SHP77 treated with DMSO at 0.1 percent for 48 hours (cell line): ENCODE results near the gene BCAM.
A peak's percentile ranks its signal among the peaks of the same experiment; 100 is the strongest.
"Not testable (repeated sequence)": the region's sequence is repeated elsewhere in the genome, so short reads cannot be mapped to it uniquely, and the experiment has no call there.

Source experiments
- DNase-seq: peaks from one replicate; lab custom pipeline; 2025; lab: John Stamatoyannopoulos, UW

BCAM gene

DNA sequence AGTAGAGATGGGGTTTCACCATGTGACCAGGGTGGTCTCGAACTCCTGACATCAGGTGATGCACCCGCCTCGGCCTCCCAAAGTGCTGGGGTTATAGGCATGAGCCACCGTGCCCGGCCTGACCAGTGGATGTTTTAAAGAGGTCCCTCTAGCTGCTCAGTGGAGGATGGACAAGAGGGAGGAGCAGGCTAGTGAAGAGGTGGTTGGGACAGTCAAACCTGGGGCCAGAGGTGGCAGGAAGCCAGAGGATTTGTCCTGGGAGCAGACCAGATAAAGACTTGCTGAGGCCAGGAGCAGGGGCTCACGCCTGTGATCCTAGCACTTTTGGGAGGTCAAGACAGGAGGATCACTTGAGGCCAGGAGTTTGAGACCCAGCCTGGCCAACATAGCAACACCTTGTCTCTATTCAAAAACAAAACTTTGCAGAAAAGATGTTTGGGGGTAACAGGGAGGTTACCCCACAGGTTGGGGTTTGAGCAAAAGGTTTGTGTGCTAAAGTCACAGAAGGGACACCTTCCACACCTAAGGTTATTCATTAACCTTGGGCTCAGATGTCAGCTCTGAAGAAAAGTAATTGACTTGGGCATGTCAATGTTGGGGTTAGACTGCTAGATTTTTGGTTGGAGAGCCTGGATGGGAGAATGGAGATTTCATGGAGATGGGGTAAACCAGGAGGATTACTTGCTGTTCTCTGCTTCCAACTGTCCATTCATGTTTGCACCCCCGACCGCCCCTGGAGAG is 9.0 kb downstream of the BCAM start:
- DNase-seq, result no peak

DNA sequence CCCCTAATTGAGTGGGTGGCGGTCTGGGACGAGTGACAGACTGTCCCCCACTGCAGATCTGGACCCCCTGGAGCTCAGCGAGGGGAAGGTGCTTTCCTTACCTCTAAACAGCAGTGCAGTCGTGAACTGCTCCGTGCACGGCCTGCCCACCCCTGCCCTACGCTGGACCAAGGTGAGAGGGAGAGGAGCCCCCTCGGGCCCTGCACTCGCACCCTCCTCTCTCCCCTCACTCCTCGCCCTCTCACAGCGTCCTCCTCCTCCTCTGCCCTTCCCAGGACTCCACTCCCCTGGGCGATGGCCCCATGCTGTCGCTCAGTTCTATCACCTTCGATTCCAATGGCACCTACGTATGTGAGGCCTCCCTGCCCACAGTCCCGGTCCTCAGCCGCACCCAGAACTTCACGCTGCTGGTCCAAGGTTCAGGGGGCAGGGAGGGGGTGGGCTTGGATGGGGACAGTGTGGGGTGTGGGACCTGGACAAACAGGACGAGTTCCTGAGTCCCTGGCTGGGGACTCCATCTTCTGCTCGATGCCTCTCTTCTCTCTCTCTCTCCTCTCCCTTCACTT is 9.6 kb downstream of the BCAM start:
- DNase-seq, result no peak

DNA sequence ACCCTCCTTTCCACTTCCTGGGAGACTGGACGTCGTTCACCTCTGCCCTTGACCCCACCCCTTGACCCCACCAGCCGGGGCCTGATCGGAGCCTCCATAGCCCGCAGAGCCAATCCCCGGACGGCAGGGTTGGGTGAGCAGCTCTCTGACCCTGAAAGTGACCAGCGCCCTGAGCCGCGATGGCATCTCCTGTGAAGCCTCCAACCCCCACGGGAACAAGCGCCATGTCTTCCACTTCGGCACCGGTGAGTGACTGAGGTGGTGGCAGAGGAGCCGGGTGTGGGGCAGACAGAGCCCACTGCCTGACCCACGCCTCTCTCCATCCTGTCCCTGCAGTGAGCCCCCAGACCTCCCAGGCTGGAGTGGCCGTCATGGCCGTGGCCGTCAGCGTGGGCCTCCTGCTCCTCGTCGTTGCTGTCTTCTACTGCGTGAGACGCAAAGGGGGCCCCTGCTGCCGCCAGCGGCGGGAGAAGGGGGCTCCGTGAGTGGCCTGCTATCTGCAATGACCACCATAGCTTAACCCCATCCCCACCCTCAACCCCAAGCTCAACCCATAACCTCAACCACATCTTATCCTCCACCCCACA is 10.4 kb downstream of the BCAM start:
- DNase-seq, result no peak

DNA sequence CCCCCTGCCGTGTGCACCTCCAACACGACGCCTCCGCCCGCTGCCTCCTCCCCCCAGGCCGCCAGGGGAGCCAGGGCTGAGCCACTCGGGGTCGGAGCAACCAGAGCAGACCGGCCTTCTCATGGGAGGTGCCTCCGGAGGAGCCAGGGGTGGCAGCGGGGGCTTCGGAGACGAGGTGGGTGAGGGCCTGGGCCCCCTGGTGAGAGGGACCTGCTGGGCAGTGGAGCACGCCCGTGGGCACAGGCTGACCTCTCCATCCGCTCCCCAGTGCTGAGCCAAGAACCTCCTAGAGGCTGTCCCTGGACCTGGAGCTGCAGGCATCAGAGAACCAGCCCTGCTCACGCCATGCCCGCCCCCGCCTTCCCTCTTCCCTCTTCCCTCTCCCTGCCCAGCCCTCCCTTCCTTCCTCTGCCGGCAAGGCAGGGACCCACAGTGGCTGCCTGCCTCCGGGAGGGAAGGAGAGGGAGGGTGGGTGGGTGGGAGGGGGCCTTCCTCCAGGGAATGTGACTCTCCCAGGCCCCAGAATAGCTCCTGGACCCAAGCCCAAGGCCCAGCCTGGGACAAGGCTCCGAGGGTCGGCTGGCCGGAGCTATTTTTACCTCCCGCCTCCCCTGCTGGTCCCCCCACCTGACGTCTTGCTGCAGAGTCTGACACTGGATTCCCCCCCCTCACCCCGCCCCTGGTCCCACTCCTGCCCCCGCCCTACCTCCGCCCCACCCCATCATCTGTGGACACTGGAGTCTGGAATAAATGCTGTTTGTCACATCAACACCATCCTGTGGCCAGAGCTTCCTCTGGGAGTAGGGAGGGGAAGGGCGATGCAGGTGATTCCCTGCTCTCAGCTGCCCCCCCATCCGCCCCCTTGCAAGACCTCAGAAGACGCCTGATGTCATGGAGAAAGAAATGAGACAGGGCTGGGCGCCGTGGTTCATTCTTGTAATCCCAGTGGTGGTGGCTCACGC is 12.0 kb downstream of the BCAM start:
- DNase-seq, result no peak

DNA sequence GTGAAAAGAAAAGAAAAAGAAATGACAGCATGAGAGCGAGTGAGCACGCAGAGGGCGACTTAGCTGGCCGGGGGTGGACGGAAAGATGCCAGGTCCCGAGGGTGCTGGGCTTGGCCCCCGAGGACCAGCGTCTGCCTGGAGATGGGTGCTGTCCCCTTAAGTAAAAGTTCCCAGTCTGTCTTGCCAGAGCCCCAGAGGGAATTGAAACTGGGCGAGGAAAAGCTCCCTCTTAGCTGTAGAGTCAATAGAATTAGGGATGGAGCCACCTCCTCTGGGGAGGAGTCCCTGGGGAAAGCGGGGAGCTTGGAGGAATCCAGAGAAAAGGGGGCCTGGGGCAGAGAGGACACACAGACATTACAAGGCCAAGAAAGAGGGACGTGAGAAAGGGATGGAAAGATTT is 13.3 kb downstream of the BCAM start:
- DNase-seq, result no peak

DNA sequence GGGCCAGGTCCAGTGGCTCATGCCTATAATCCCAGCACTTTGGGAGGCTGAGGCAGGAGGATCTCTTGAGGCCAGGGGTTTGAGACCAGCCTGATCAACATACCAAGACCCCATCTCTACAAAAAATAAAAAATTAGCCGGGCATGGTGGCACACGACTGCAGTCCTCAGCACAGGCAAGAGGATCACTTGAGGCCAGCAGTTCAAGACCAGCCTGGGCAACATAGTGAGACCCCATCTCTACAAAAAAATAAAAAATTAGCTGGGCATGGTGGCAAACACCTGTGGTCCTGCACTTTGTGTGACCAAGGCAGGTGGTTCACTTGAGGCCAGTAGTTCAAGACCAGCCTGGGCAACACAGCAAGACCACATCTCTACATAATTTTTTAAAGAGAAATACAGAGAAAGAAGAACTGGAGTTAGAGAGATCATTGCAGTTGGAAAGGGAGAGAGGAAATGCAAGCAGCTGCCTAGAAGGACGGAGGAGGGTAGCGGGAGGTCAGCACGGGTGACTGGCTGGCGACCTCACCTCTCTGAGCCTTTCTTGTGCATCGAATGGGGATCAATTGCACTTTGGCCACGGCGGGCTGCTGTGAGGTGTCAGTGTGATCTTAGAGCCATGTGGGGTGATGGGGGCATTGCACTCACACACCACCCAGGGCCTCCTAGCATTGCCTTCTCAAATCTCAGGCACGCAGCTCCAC is 13.9 kb downstream of the BCAM start:
- DNase-seq, result no peak

DNA sequence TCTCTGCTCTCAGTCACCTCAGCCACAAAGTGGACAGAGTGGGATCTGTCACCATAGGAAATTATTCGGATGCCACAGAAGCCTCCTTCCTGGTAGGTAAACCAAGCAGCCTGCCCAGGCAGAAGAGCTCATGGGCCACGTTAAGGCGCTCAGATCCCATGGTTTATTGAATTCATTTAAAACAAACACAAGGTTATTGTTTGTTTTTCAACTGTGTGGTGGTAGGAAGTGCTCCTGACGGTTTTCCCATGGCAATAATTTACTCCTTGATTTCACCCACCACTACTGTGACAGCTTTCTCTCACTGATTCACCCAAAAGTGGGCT is 14.4 kb downstream of the BCAM start:
- DNase-seq, result no peak

DNA sequence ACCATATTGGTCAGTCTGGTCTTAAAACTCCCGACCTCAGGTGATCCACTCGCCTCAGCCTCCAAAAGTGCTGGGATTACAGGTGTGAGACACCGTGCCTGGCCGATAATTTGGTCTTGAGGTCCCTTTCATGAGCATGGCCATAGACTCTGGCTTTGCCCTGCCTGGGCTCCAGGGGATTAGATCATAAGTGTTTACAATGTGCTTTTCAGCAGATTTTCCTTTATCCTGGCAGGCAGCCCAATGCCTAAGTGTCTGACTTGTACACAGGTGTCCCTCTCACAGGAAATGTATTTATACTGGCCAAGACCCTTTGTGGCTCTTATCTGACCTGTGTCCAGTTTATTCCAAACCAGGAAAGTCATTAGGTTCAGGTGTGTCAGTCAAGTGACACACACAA is 15.9 kb downstream of the BCAM start:
- DNase-seq, result peak; percentile 89

DNA sequence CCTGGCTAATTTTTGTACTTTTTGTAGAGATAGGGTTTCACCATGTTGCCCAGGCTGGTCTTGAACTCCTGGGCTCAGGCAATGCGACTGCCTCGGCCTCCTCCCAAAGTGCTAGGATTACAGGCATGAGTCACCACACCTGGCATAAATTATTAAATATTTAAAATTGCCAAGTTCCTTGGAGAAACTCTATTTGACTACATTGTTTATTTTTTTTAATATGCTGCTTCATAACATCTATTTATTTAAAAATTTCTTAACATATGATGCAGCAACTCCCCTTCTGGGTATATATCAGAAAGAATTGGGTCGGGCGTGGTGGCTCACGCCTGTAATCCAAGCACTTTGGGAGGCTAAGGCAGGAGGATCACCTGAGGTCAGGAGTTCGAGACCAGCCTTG is 24.0 kb downstream of the BCAM start:
- not testable (repeated sequence) for DNase-seq

DNA sequence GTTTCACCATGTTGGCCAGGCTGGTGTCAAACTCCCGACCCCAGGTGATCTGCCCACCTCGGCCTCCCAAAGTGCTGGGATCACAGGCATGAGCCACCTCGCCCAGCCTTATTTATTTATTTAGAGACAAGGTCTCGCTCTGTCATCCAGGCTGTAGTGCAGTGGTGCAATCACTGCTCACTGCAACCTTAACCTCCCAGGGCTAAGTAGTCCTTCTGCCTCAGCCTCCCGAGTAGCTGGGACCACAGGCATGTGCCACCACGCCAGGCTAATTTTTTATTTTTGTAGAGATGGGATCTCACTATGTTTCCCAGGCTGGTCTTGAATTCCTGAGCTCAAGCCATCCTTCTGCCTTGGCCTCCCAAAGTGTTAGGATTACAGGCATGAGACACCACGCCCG is 25.5 kb downstream of the BCAM start:
- not testable (repeated sequence) for DNase-seq

DNA sequence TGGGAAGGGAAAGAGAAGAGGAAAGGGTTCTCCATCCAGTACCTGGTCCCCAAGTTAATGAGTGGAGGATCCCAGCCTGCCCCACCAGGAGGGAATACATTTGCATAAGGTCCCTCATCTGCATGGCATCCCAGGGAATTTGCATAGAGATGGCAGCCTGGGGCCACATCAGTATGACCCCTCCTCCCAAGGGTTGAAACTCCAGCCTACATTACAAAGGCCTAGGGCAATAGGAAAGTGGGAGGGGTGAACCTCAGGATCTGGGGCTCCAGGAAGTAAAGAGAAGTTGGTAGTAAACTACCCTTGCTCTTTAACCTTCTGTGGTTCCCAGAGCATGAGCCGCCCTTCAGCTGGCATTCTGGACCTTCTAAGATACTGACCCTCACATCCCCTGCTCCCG is 30.4 kb downstream of the BCAM start:
- no peak for DNase-seq

DNA sequence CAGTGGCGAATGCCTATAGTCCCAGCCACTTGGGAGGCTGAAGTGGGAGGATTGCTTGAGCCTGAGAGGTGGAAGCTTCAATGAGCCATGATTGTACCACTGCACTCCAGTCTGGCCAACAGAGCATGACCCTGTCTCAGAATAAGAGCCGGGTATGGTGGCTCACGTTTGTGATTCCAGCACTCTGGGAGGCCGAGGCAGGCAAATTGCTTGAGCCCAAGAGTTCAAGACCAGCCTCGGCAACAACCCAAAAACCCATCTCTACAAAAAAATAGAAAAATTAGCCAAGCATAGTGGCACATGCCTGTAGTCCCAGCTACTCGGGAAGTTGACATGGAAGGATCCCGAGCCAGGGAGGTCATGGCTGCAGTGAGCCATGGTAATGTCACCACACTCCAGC is 31.9 kb downstream of the BCAM start:
- DNase-seq, result no peak

DNA sequence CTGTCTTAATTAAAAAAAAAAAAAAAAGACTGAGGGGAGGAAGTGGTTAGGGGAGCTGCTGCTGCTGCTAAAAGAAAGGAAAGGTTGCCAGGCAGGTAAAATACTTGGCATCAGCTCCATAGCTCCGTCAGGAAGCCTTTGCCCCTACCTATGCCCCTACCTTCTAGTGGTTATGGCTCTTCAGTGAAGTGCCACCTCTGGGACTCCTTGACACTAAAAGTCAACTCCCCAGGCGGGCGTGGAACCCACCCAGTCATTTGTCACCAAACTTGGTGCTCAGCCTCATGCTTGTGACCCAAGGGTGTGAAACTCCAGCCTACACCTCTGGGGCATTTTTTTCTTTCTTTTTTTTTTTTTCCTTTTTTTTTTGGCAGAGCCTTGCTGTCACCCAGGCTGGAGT is 32.3 kb downstream of the BCAM start:
- no peak for DNase-seq

DNA sequence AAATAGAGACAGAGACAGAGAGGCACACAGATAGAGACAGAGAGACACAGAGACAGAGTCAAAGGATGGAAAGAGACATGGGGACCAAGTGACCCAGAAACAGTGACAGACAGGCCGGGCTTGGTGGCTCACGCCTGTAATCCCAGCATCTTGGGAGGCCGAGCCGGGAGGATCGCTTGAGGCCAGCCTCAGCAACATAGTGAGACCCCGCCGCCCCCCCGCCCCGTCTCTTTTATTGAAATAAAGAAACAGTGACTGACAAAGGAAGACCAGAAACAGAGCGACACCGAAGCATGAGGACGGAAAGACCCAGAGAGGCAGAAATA is 36.3 kb downstream of the BCAM start:
- no peak for DNase-seq

DNA sequence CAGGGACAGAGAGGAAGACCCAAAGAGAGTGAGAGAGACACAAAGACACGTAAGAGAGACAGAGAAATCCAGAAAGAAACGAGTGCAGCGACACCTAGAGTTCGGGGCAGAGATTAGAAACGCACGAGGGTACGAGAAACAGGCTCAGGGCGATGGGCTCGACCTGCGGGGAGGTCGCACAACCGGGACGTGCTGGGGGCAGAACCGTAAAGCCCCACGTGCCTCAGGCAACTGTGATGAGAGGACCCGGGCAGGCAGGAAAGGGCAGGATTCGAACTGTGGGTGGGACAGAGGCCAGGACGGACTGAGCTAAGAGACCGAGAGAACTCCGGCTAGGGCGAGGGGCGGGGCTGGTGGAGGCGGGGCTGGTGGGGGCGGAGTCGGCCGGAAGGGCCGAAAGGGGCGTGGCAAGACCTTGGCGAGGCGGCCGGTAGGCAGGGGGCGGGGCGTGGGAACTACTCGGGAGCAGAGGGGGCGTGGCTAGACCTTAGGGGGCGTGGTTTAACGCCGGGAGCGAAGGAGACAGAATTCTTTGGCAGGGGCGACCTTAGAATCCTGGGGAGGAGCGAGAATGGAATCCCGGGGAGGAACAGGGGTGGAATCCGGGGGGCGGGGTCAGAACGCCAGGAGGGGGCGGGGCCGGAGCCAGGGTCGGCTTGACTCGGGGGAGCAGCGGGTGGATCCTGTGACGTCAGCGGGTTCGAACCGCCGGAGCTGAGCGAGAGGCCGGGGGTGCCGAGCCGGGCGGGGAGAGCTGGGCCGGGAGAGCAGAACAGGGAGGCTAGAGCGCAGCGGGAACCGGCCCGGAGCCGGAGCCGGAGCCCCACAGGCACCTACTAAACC is 36.9 kb downstream of the BCAM start, which contains the start of gene NECTIN2:
NECTIN2 (plus strand) TSS at position 686 of the 843 bp plus-strand sequence. CDS start 229 bp downstream, outside the sequence.
- DNase-seq, result peak; percentile 90

DNA sequence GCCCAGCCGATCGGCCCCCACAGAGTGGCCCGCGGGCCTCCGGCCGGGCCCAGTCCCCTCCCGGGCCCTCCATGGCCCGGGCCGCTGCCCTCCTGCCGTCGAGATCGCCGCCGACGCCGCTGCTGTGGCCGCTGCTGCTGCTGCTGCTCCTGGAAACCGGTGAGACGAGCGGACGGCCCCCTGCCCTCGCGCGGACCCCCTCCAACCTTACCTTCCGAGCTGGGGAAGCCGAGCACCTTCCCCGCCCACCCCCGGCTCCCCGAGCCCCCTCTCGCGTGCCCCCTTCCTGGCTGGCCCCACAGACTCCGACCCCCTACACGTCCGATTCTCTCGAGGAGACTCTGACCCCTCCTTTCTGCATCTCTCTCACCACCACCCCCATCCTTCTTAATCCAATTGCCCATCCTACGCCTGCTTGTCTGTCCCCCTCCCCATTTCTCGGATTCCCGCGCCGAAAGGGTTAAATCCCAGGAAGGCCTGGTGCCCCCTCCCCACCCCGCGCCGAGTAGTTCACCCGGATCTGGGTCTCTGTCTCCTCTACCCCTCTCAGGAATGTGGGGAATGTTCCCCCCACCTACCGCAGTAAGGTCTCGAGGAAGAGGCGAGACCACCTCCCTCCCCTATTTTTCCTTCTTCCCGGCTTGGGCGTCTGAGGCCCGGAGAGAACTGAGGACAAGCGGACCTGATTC is 37.7 kb downstream of the BCAM start:
- DNase-seq, result no peak

DNA sequence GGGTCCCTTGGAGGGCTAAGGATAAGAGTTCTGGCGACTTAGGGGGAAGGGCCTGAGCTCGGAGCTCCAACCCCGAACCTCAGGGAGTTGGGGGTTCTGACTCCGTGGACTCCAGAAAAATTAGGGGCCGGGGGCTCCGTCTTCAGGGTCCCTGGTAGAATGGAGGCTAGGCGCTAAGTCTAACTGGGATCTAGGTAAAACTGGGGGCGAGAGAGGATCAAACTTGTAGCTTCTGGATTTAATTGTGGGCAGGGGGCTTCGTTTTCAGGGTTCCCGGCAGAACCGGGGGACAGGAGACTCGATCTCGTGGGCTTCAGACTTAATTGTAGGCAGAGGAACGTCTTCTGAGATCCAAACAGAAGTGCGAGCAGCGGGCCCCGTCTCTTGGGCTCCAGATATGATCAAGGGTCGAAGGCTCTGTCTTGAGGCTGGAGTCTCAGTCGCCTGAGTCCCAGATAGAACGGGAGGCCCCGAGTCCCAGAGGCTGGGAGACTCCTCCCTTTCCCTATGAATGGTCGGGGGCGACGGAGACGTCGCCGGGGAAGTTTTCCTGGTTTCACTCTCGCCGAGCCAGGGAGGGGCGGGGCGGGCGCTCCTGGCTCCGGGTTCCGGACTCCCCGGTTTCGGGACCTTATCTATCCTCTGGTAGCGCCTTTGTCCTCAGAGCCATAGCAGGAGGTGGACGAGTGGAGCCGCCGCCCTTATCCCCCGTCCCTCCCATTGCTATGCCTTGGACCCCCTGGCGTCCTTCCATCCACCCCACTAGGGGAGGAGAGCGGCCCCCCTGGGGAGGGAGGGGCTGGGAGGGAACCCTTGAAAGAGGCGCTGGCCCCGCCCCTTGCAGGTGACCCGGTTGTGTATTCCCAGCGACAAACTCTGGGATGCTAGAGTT is 38.5 kb downstream of the BCAM start:
- no peak for DNase-seq

DNA sequence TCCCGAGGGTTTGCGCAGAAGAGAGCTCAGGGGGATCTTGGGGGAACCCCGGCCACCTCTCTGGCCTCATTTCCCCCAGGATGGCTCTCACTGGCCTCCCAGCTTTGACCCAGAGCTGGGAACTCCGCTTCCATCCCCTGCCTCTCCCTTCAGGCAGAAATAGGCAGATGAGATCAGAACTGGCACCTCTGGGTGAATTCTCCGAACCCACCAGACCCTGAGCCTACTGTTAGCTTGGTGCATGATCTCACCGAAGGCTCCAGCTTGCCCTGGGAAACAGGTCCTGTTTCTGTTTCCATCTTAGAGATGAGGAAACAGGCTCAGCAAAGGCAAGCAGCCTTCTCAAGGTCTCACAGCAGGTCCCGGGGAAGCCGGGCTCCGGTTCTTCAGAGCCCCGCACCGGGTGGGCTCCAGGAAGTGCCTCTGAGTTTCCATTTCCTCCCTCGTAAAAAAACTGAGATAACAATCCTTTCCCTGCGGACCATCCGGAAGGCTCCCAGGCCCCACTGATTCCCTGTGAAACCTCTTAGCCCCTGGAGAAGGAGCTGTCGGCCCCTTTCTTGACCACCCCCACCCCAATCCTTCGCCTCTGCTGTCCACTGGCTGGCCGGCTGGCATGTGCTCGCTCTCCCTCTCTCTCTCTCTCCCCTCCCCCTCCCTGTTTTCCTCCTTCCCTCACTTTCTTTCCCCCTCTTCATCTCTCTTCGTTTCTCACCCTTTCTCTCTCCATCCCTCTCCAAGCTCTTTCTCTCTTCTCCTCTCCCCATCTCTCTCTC is 39.3 kb downstream of the BCAM start:
- DNase-seq, result no peak
